Hypothalamus (tissue), 51 donors: ENCODE results near the gene GFM2.
"Not testable (repeated sequence)": the region's sequence is repeated elsewhere in the genome, so short reads cannot be mapped to it uniquely, and the experiment has no call there.

ENCODE experiments used
- DNase-seq, 51 donors: peaks; one replicate each; lab custom pipeline; 2025; lab: John Stamatoyannopoulos, UW

The GFM2 gene, protein sequence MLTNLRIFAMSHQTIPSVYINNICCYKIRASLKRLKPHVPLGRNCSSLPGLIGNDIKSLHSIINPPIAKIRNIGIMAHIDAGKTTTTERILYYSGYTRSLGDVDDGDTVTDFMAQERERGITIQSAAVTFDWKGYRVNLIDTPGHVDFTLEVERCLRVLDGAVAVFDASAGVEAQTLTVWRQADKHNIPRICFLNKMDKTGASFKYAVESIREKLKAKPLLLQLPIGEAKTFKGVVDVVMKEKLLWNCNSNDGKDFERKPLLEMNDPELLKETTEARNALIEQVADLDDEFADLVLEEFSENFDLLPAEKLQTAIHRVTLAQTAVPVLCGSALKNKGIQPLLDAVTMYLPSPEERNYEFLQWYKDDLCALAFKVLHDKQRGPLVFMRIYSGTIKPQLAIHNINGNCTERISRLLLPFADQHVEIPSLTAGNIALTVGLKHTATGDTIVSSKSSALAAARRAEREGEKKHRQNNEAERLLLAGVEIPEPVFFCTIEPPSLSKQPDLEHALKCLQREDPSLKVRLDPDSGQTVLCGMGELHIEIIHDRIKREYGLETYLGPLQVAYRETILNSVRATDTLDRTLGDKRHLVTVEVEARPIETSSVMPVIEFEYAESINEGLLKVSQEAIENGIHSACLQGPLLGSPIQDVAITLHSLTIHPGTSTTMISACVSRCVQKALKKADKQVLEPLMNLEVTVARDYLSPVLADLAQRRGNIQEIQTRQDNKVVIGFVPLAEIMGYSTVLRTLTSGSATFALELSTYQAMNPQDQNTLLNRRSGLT

DNA sequence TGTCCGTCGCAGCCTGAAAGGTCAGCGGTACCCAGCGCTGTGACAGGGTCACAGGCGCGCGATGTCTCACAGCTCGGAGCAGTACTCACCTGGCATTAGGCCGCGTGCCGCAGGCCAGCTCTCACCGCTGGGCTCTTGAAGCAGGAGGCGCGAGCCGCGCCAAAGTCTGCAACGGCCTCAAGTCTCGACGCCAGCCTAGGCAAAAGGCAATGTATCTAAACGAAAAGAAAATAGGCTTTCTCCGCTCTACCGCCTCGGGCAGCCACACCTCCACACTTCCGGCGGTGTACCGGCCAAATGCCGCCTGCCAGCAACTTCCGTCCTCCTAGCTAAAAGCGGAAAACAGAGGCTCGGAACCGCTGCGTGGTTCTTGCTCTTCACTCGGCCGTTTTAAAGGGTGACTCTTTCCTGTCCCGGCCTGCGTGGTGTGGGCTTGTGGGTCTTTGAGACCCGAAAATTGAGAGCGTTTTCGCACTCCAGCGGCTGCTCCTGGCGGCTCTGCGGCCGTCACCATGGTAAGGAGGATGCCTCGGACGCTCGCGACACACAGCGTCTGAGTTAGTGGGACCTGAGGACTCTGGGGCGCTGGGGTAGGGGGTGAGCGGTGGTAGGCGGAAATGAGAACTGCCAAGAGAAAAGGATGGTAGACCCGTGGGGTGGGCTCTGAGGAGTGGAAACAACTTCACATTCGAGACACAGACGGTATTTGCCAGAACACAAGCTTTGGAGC, at the start of gene GFM2, which contains the start of gene NSA2:
TSS of gene GFM2 (minus strand) at position 269 of the 730 bp plus-strand sequence. CDS start 3,375 bp downstream, outside the sequence.
TSS of gene NSA2 (plus strand) at position 401 of the 730 bp plus-strand sequence. CDS start at position 513, 112 bp downstream.
- DNase-seq = peak; percentile 53 to 99 (median 92)

DNA sequence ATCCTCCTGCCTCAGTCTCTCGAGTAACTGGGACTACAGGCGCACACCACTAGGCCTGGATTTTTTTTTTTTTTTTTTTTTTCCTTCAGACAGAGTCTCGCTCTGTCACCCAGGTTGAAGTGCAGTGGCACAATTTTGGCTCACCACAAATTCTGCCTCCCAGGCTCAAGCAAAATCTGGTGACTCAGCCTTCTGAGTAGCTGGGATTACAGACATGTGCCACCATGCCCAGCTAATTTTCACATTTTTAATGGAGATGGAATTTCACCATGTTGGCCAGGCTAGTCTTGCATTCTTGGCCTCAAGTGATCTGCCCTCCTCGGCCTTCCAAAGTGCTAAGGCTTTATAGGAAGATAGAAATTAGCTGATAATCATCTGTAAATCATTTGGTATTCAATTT, 44.0 kb upstream of the GFM2 start:
- no peak for DNase-seq

DNA sequence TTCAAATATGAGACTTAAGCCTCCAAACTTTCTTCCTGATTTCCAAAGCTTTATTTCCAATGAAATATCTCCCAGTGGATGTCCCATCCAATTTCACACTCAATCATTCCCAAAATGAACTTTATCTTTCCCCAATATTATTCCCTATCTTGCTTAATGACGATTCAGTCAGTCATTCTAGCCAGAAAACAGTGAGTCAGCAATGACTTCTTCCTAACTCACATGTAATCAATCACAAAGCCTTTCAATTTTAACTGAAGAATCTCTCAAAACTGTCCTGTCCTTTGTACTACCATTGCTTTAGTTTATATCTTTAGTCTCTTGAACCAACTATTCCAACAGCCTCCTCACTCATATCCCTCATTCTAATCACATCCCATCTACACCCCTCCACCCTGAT, 35.0 kb upstream of the GFM2 start:
- no peak for DNase-seq

DNA sequence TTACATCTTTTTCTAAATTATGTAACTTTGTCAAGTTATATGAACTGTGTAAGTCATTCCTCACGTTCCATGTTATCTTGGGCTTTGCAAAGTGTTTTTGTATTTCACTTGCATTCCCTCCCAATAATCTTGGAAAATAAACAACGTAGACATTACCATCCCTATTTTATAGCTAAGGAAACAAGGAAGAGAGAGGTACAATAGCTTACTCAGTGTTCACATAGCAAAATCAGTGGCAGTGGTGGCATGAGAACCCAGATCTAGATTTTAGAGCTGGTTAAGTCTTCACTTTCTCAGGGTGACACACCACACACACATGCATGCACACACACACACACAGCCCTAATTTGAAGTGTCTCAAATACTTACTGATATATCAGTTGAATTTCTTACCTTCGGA, 34.3 kb upstream of the GFM2 start:
- DNase-seq = no peak

DNA sequence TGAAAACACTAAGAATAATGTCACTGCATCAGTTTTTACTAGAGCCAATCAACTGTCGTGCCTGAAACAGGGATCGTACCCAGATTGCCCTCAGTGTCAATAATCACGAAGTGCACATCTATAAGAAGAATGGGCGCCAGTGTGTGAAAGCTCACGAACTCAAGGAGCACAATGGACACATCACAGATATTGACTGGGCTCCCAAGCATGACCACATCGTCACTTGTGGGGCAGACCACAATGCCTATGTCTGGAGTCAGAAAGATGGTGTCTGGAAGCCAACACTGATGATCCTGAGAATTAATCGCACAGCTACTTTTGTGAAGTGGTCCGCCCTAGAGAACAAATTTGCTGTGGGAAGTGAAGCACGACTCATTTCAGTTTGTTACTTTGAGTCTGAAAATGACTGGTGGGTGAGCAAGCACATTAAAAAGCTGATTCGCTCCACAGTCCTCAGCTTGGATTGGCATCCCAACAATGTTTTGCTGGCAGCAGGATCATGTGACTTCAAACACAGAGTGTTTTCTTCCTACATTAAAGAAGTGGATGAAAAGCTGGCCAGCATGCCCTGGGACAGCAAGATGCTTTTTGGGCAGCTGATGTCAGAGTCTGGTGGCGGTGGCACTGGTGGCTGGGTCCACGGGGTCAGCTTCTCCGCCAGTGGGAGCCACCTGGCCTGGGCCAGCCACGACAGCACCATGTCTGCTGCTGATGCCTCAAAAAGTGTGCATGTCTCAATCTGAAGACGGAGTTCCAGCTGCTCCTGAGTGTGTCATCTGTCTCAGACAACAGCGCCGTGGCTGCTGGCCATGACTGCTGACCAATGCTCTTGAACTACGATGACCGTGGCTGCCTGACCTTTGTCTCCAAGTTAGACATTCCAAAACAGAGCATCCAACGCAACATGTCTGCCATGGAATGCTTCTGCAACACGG, 32.3 kb upstream of the GFM2 start:
- peak in 35 of 51 donors; percentile 8 to 80 (median 35) for DNase-seq

DNA sequence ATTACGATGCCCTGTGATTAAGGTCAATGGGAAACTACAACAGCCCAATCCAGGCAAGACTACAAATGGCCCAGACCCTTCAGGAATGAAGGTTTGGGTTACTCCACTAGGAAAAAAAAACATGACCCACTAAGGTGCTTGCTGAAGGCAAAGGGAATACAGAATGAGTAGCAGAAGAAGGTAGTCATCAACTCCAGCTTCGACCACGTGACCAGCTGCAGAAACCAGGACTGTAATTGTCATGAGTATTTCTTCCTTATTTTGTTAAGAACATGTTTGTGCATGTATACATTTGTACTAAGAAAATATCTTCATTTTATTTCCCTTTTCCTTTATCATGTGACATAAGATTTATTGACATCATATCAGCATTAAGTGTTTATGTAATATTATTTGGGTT, 24.8 kb upstream of the GFM2 start:
- DNase-seq = not testable (repeated sequence)

DNA sequence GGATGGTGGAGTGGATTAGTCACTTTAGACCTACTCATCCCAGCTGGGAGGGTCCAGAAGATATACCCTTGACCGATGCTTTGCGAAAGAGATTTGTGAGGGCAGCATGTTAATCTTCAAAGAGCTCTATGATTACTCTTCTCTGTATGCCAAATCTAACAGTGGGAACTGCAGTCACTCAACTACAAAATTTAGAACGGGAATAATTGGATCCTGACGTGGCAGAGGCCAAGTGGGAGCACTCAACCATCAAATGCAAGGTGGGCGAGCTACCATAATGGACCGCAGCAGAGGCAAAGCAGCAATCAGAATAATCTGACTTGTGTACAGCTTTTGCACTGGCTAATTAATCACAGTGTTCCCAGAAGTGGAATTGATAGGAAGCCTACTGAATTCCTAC, 20.5 kb upstream of the GFM2 start:
- DNase-seq = no peak

DNA sequence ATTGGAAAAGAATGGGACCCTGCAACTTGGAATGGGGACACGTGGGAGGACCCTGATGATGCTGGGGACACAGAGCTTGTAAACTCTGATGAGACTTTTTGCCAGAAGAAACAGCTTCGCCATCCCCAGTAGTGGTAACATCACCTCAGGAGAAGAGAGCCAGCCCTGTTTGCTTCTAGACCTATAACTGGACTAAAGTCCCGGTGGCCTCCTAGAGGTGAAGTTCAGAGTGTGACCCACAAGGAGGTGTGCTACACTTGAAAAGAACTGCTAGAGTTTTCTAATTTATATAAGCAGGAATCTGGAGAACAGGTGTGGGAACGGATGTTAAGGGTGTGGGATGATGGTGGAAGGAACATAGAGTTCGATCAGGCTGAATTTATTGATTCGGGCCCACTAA, 19.9 kb upstream of the GFM2 start:
- DNase-seq = no peak

DNA sequence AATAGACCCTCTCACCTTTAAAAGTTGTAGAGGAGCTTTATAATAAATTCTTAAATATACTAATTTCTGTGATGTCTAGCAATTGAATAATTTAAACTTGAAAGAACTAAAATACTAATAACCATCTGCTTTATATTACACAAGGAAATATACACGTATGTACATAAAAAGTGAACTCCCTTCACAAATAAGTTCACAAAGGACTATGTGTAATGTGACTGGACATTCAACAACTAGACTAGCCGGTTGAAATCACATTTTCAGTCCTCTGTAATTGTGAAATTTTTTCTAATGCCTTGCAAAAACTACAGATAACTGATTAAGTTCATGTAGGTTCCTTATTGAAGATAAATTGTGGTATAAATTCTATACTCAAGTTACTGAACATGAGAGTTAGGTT, 11.7 kb upstream of the GFM2 start:
- no peak for DNase-seq

DNA sequence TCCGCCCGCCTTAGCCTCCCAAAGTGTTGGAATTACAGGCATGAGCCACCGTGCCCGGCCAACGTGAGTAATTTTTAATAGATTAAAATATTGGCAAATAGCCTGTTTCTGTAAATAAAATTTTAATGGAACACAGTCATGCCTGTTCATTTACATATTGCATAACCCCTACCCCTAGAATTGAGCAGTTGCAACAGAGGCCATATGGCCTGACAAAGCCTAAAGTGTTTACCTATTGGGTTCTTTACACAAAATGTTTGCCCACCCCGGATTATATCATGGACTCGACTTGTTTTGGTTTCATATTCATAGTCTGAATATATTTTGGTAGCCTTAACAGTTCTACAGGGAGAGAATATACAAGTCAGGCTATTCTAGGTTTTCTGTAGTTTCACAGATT, 5.4 kb upstream of the GFM2 start:
- no peak for DNase-seq

DNA sequence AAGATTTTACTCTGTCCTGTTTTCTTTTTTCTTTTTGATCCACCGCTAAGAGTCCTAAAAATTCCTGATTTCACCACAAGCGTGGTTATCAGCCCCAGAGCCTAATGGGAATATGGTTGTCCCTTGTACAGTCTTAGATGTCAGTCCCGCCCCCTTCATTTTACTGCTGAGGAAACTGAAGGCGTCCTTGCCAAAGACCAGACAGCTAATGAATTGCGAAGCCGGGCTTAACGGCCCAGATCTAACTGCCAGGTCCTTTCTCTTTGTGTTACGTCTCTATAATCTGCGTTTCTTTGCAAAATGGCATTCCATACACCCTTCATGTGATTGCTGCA, 629 bp upstream of the GFM2 start:
- DNase-seq = peak in 3 of 51 donors; percentile 9 to 56 (median 26)

DNA sequence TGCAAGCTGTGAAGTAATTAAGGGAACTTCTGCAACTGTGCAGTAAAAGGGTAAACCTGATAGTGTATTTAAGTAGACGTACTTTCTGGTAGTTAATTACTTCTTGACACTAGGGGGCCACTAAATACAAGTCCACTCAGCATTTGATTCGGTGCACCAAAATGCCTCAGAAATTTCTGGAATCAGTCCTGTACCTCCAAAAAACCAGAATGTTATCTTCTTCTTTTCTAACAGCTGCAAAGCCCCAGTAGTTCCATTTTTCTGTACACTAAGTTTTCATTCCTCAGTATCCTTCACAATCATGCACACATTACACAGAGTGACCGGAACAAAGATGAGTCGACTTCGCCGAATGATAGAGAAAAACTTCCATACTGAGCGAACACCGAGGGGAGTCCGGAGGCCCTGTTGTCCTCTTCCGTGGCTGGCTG, 484 bp downstream of the GFM2 start:
- DNase-seq = peak in 2 of 51 donors; percentile 9 to 79

DNA sequence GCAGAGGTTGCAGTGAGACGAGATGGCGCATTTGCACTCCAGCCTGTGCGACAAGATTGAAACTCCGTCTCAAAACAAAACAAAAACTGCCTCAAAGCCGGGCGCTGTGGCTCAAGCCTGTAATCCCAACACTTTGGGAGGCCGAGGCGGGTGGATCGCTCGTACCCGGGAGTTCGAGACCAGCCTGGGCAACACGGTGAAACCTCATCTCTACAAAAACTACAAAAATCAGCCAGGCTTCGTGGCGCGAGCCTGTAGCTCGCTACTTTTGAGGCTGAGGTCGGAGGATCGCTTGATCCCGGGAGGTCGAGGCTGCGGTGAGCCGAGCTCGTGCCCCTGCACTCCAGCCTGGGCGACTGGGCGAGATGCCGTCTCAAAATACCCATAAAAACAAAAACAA, 988 bp downstream of the GFM2 start:
- no peak for DNase-seq

DNA sequence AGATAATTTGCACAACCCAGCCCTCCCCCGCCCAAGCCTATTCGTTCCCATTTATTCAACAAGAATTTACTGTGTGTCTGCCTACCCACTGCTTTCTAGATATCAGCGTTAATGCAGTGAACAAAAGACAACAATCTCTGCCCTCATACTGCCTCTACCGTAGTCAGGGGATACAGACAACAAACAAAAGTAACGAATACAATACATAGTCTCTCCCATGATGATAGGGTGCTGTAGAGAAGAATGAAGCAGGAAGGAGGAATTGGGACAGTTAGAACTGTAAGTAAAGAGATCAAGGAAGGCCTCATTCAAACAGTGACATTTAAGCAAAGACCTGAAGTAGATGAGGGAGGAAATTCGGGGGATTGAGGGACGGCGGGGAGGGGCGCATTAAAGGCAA, 1.7 kb downstream of the GFM2 start:
- DNase-seq = no peak

DNA sequence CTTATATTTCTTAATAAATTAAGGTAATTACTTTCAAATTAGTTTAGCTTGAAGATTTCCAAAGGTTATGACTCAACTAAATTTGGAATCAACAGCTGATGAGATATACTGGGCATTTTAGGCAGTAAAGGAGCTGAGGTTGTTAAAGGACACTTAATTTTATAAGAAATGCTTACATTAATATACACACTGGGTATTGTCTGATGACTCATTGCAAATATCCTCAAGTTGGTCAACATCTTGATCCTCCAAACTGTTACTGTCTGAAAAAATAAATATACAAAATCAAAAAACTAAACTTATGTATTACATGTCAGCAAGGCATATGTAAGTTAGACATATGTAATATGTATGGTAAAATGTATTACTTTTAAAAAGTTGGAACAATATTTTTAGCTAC, 3.4 kb downstream of the GFM2 start:
- DNase-seq = no peak

DNA sequence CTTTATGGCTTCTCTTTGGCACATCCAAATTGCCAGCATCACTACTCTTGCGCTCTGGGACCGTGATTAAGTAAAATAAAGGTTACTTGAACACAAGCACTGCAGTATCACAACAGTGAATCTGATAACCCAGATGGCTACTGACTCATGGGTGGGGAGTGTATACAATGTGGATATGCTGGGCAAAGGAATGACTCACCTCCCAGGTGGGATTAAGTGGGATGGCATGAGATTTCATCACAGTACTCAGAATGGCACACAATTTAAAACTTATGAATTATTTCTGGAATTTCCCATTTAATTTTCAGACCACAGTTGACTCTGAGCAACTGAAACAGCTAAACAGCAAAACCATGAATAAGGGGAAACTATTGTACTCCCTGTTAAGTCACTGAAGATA, 4.3 kb downstream of the GFM2 start:
- DNase-seq = peak in 1 of 51 donors; percentile 5

DNA sequence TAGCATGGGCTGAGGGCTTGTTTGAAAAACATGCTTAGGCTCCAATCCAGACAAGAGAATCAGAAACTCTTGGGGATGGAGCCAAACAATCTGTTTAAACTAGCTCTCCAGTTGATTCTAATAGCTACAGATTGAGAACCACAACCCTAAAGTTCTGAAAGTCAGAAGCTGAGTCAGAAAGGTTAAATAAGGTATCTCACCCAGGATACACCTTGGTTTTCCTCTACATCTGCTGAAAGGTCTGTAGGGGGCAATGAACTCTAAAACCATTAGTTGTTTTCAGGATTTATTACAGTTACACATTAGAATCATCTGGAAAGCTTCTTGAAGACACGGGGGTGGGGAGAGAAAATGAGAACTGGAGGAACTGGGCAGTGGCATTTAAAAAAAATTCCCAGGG, 5.7 kb downstream of the GFM2 start:
- DNase-seq = no peak

DNA sequence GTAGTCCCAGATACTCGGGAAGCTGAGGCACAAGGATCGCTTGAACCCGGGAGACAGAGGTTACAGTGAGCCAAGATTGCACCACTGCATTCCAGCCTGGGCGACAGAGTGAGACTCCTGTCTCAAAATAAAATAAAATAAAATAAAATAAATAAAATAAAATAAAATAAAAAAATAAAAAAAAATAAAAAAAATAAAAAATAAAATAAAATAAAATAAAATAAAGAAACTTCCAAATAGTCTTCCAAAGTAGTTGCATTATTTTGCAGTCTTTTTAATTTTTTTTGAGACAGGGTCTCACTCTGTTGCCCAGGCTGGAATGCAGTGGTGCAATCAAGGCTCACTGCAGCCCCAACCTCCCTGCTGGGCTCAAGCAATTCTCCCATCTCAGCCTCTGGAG, 18.2 kb downstream of the GFM2 start:
- not testable (repeated sequence) for DNase-seq

DNA sequence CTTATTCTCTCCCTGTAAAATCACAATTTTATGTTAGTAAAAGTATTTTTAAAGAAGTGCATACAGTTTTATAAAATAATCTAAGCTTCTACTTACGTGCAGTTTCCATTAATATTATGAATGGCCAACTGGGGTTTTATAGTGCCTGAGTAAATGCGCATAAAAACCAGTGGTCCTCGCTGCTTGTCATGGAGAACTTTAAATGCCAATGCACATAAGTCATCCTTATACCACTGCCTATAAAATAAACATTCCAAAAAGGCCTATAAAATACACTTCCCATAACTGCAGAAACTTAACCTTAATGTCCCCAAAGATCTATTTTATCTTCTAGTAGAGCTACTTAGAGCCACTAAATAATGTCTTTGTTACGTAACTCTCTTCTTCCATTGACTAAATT, 28.5 kb downstream of the GFM2 start:
- no peak for DNase-seq

DNA sequence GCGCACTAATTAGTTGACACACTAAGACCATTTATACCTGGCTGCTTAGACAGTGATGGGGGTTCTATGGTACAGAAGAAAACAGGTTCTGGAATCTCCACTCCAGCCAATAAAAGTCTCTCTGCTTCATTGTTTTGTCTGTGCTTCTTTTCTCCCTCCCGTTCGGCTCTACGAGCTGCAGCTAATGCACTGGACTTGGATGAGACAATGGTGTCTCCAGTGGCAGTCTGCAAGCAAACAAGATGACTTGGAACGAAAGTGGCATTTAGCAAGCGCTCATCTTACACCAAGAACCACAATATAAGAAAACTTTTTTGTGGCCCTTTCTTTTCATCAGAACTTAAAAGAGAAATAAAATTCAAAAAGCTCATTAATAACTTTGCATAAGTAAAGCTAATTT, 30.2 kb downstream of the GFM2 start:
- DNase-seq = peak in 16 of 51 donors; percentile 1 to 37 (median 4)
